Endodermal cell (in vitro differentiated cells): ENCODE measurements around the gene CYBC1. TPM values are rescaled to one million over a fixed set of nuclear protein-coding genes. Genes with fewer than 3 reads are reported as not detected.

Source experiments
- DNase-seq: peaks from one replicate; pipeline ENCODE4 v3.0.0-alpha.2; 2017
- H3K27ac ChIP-seq: 2 replicates; pipeline ENCODE4 v1.5.1; 2013; ENCODE audit warnings: mild to moderate bottlenecking, low read depth, low read length, moderate library complexity
- H3K27me3 ChIP-seq: 2 replicates; pipeline ENCODE4 v1.6.1; 2013; ENCODE audit warnings: mild to moderate bottlenecking, low read length, moderate library complexity; ENCODE audit not compliant: insufficient read depth, control insufficient read depth, poor library complexity, severe bottlenecking
- H3K36me3 ChIP-seq: 2 replicates; pipeline ENCODE4 v1.7.0; 2013; ENCODE audit warnings: mild to moderate bottlenecking, low read length, moderate library complexity; ENCODE audit not compliant: control insufficient read depth, insufficient read depth
- H3K4me1 ChIP-seq: one replicate; pipeline ENCODE4 v1.7.0; 2013; ENCODE audit warnings: low read length; ENCODE audit not compliant: control insufficient read depth, insufficient read depth
- H3K4me3 ChIP-seq: 2 replicates; pipeline ENCODE4 v1.5.1; 2013; ENCODE audit warnings: mild to moderate bottlenecking, low read length, moderate library complexity
- H3K9ac ChIP-seq: 2 replicates; pipeline ENCODE4 v1.6.1; 2013; ENCODE audit warnings: mild to moderate bottlenecking, low read length, moderate library complexity; ENCODE audit not compliant: poor library complexity, severe bottlenecking; ENCODE audit errors: extremely low read depth
- H3K9me3 ChIP-seq: 2 replicates; pipeline ENCODE4 v1.6.1; 2013; ENCODE audit warnings: mild to moderate bottlenecking, low read length, moderate library complexity; ENCODE audit not compliant: control insufficient read depth
- H3K27ac Mint-ChIP-seq: 2 replicates; pipeline ENCODE4 v1.8.0; 2020; ENCODE audit warnings: mixed read lengths
- H3K27me3 Mint-ChIP-seq: 2 replicates; pipeline ENCODE4 v1.8.0; 2021; ENCODE audit warnings: mild to moderate bottlenecking, mixed read lengths; ENCODE audit not compliant: insufficient read depth
- H3K36me3 Mint-ChIP-seq: 2 replicates; pipeline ENCODE4 v1.8.0; 2020; ENCODE audit warnings: low read depth, mixed read lengths
- H3K4me1 Mint-ChIP-seq: 2 replicates; pipeline ENCODE4 v1.8.0; 2020; ENCODE audit warnings: mixed read lengths
- H3K4me3 Mint-ChIP-seq: 2 replicates; pipeline ENCODE4 v1.8.0; 2020; ENCODE audit warnings: mild to moderate bottlenecking, moderate library complexity, mixed read lengths
- H3K9me3 Mint-ChIP-seq: 2 replicates; pipeline ENCODE4 v1.8.0; 2020; ENCODE audit warnings: mild to moderate bottlenecking, mixed read lengths
- whole genome bisulfite sequencing, 2 experiments: methylation state at CpG; one replicate each; pipeline versions ENCODE4 v1.1.5 to v1.1.7; 2013; ENCODE audit warnings: missing lambda C conversion rate in 2 of 2, mixed read lengths in 1 of 2; ENCODE audit not compliant: insufficient coverage in 1 of 2, insufficient read length in 1 of 2; 5-methylcytosine and 5-hydroxymethylcytosine counted together
- total RNA-seq, 2 donors: library from RNA; stranded (reverse); fragmentation: NEBNext Ultra II Directional in 1 of 2; extraction: Animal tissue kit (Norgen Biotek cat#: 25700) in 1 of 2; gene quantifications; 2 replicates in 1 of 2; 3 replicates in 1 of 2; pipeline ENCODE4 v1.2.1, GENCODE V29; 2021
- TF ChIP-seq, protein P1 (sequence below): fragments of 200-600 bp; sonication (generic); conservative IDR thresholded peaks from 2 replicates; pipeline ENCODE4 v1.5.0; 2021; ENCODE audit warnings: antibody characterized with exemption, mild to moderate bottlenecking

CYBC1 gene
- total RNA-seq, 2 donors from 2014 or later, result 71.2 to 88.5 TPM

GRCh38 chr17:82394278-82394677 lies 56.3 kb downstream of the CYBC1 start:
- H3K9me3 ChIP-seq, result no peaks in the 10 kb centered on the region
- no peak overlapping the region for H3K9ac ChIP-seq
- Mint-ChIP-seq H3K36me3 (peaks cover 15% of the 10 kb centered on the region), H3K27me3 (no peaks in the 10 kb centered on the region), H3K9me3 (no peaks in the 10 kb centered on the region), H3K4me1 (peaks cover 3% of the 10 kb centered on the region), H3K27ac (no peak overlapping the region), H3K4me3 (no peak overlapping the region)
- no peaks in the 10 kb centered on the region for H3K4me1 ChIP-seq
- H3K4me3 ChIP-seq, result no peak overlapping the region
- TF ChIP-seq, protein P1, sequence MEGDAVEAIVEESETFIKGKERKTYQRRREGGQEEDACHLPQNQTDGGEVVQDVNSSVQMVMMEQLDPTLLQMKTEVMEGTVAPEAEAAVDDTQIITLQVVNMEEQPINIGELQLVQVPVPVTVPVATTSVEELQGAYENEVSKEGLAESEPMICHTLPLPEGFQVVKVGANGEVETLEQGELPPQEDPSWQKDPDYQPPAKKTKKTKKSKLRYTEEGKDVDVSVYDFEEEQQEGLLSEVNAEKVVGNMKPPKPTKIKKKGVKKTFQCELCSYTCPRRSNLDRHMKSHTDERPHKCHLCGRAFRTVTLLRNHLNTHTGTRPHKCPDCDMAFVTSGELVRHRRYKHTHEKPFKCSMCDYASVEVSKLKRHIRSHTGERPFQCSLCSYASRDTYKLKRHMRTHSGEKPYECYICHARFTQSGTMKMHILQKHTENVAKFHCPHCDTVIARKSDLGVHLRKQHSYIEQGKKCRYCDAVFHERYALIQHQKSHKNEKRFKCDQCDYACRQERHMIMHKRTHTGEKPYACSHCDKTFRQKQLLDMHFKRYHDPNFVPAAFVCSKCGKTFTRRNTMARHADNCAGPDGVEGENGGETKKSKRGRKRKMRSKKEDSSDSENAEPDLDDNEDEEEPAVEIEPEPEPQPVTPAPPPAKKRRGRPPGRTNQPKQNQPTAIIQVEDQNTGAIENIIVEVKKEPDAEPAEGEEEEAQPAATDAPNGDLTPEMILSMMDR, result no peak
- H3K27ac ChIP-seq, result no peak overlapping the region
- no peak for DNase-seq
- H3K27me3 ChIP-seq, result no peaks in the 10 kb centered on the region
- WGBS, 2 experiments, result 94 to 98% methylated on average over 7 to 12 of the region's 12 CpGs
- no peaks in the 10 kb centered on the region for H3K36me3 ChIP-seq

DNA sequence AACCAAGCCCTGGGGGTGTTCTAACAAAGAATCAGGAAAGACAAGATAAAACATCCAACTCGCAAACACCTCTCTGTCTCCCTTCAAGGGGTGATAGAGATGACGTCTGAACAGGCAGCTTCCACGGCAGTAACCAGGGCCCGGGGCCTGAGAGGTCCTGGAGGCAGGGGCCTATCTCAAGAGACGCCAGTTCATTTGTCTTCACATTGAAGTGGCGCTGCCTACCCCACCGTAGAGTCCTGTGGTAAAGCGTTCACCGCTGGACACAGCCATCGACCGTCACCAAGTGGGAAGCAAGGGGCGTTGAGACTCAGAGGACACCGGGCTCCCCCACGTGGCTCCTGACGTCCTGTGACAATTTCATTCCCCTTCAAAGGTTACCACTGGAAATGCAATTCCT lies 57.6 kb downstream of the CYBC1 start:
- WGBS, 2 experiments, result 92 to 98% methylated on average over 12 to 15 of the region's 15 CpGs
- H3K36me3 ChIP-seq, result no peaks in the 10 kb centered on the region
- Mint-ChIP-seq H3K27ac (no peak overlapping the region), H3K4me1 (peaks cover 3% of the 10 kb centered on the region), H3K9me3 (no peaks in the 10 kb centered on the region), H3K27me3 (no peaks in the 10 kb centered on the region), H3K4me3 (no peak overlapping the region), H3K36me3 (peaks cover 15% of the 10 kb centered on the region)
- no peaks in the 10 kb centered on the region for H3K4me1 ChIP-seq
- H3K27me3 ChIP-seq, result no peaks in the 10 kb centered on the region
- H3K27ac ChIP-seq, result no peak overlapping the region
- no peak overlapping the region for H3K9ac ChIP-seq
- TF ChIP-seq, protein P1, result no peak
- DNase-seq, result no peak
- no peaks in the 10 kb centered on the region for H3K9me3 ChIP-seq
- H3K4me3 ChIP-seq, result no peak overlapping the region

Other genes starting within 250 kb of the CYBC1 start
- gene CCDC57, start 237.9 kb downstream of the CYBC1 start, total RNA-seq, result 10 to 100 TPM; 61.8 to 82.8 TPM
- 10 to 100 TPM; 31.8 to 39.7 TPM for gene SLC16A3, start 221.7 kb downstream of the CYBC1 start, total RNA-seq
- 100 to 1,000 TPM; 104 to 143 TPM for gene CSNK1D, start 177.1 kb downstream of the CYBC1 start, total RNA-seq
- under 1 TPM; 0.55 to 0.80 TPM for gene CD7, start 133.1 kb downstream of the CYBC1 start, total RNA-seq
- not detected for gene SECTM1, start 117.0 kb downstream of the CYBC1 start, total RNA-seq
- gene TEX19, start 91.5 kb downstream of the CYBC1 start, total RNA-seq, result under 1 TPM; 0.46 to 0.48 TPM
- gene UTS2R, start 79.0 kb downstream of the CYBC1 start, total RNA-seq, result under 1 TPM in 1 of 2 donors, not detected in 1; 0.40 TPM
- gene HEXD, start 32.4 kb downstream of the CYBC1 start, total RNA-seq, result 10 to 100 TPM; 31.5 to 37.6 TPM
- 10 to 100 TPM; 24.0 to 30.1 TPM for gene OGFOD3, start 32.2 kb downstream of the CYBC1 start, total RNA-seq
- gene NARF, start 8.0 kb upstream of the CYBC1 start, total RNA-seq, result 10 to 100 TPM; 64.0 to 70.8 TPM
- gene FOXK2, start 69.0 kb upstream of the CYBC1 start, total RNA-seq, result 10 to 100 TPM; 67.2 to 68.1 TPM
- 10 to 100 TPM; 75.3 to 79.1 TPM for gene WDR45B, start 197.7 kb upstream of the CYBC1 start, total RNA-seq
- 1 to 10 TPM; 1.2 to 4.6 TPM for gene RAB40B, start 247.9 kb upstream of the CYBC1 start, total RNA-seq